ENCODE results near the gene EYA2. TPM values are rescaled to one million over a fixed set of nuclear protein-coding genes. Genes with fewer than 3 reads are reported as not detected.

EYA2 gene
- total RNA-seq, 1 donor from 2014 or later = 8.1 TPM

DNA sequence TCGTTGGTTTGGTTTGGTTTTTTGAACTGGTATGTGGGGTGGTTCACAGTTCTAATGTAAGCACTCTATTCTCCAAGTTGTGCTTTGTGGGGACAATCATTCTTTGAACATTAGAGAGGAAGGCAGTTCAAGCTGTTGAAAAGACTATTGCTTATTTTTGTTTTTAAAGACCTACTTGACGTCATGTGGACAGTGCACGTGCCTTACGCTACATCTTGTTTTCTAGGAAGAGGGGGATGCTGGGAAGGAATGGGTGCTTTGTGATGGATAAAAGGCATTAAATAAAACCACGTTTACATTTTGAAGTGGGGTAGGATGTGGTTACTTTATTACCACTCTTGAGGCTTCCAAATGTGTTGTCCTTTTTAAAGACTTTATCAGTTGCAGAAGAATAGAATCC is 293.9 kb downstream of the EYA2 start:
- TF ChIP-seq, protein P1, sequence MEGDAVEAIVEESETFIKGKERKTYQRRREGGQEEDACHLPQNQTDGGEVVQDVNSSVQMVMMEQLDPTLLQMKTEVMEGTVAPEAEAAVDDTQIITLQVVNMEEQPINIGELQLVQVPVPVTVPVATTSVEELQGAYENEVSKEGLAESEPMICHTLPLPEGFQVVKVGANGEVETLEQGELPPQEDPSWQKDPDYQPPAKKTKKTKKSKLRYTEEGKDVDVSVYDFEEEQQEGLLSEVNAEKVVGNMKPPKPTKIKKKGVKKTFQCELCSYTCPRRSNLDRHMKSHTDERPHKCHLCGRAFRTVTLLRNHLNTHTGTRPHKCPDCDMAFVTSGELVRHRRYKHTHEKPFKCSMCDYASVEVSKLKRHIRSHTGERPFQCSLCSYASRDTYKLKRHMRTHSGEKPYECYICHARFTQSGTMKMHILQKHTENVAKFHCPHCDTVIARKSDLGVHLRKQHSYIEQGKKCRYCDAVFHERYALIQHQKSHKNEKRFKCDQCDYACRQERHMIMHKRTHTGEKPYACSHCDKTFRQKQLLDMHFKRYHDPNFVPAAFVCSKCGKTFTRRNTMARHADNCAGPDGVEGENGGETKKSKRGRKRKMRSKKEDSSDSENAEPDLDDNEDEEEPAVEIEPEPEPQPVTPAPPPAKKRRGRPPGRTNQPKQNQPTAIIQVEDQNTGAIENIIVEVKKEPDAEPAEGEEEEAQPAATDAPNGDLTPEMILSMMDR (conservative IDR thresholded peaks at IDR 0.05) = no peak
- H3K27me3 Mint-ChIP-seq = no peaks in the 10 kb centered on the region
- H3K4me3 Mint-ChIP-seq = no peak overlapping the region
- H3K27ac Mint-ChIP-seq = no peak overlapping the region
- peaks cover 3% of the 10 kb centered on the region for H3K4me1 Mint-ChIP-seq (ENCODE audit: unreplicated experiment)
- no peaks in the 10 kb centered on the region for H3K36me3 Mint-ChIP-seq
- H3K9me3 Mint-ChIP-seq = no peaks in the 10 kb centered on the region
- no peak for DNase-seq (ENCODE audit: extremely low spot score, unreplicated experiment)

DNA sequence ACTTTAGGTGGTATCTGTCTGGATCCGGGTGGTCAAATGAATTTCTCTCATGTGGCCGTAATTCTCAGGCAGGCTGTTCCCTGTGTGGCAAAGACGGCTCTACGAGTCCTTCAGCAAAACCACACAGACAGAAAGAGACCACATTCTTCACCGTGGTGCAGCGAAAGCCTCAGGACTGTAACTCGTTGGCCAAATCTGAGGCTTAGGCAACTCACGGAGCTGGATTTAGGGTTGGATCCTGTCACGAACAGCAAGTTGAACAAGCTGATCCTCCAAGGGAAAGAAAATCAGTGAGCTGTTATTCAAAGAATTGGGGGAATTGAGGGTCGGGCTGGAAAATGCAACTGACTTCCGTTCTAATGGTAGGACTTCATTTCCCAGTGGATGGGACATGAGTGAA is 294.4 kb downstream of the EYA2 start:
- Mint-ChIP-seq H3K36me3 (no peaks in the 10 kb centered on the region), H3K4me1 (ENCODE audit: unreplicated experiment) (no peaks in the 10 kb centered on the region), H3K4me3 (no peak overlapping the region), H3K27me3 (no peaks in the 10 kb centered on the region), H3K27ac (no peak overlapping the region), H3K9me3 (no peaks in the 10 kb centered on the region)
- TF ChIP-seq, protein P1 (conservative IDR thresholded peaks at IDR 0.05) = no peak
- DNase-seq (ENCODE audit: extremely low spot score, unreplicated experiment) = no peak

DNA sequence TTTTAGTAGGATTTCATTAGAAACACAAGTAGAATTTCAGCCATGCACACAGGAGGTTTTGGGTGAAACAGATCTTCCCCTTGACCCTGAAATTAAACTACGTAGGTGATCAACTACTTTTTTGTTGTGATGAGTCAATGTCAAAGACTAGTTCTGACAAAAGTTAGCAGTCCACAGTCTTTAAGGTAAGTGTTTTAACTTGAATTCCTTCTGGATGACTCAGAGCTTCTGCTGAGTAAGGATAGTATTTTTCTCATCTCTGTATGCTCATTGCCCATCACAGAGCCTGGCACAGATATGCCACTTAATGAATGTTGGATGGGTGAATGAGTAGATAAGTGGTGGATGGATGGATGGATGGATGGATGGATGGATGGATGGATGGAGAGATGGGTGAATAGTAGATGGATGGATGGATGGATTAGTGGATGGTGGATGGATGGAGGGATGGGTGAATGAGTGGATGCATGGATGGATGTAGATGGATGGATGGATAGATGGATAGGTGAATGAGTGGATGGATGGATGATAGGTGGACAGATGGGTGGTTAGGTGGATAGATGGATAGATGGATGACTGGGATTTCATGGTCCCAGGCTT is 296.5 kb downstream of the EYA2 start:
- DNase-seq (ENCODE audit: extremely low spot score, unreplicated experiment) = no peak
- H3K4me1 Mint-ChIP-seq (ENCODE audit: unreplicated experiment) = peaks cover 1% of the 10 kb centered on the region
- no peaks in the 10 kb centered on the region for H3K27me3 Mint-ChIP-seq
- TF ChIP-seq, protein P1 (conservative IDR thresholded peaks at IDR 0.05) = no peak
- H3K9me3 Mint-ChIP-seq = no peaks in the 10 kb centered on the region
- no peaks in the 10 kb centered on the region for H3K36me3 Mint-ChIP-seq
- H3K4me3 Mint-ChIP-seq = no peak overlapping the region
- H3K27ac Mint-ChIP-seq = no peak overlapping the region

DNA sequence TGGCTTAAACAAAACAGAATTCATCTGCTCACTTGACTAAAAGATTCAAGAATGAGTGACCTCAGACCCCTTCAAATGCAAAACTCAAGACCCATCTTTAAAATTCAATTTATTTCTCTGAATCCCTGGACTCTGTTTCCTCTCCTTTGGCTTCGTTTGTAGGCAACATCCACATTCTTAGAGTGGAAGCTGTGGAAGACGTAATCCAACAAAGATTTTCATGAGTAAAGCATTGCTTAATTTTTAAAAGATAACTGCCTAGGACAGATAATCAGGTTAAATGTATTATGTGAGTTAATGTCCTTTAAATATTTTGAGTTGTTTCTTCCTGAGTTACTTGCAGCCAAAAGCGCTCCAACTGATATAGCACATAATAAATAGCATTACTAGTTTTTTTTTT is 297.3 kb downstream of the EYA2 start:
- DNase-seq (ENCODE audit: extremely low spot score, unreplicated experiment) = no peak
- Mint-ChIP-seq H3K9me3 (no peaks in the 10 kb centered on the region), H3K4me1 (ENCODE audit: unreplicated experiment) (peaks cover 3% of the 10 kb centered on the region), H3K36me3 (no peaks in the 10 kb centered on the region), H3K4me3 (no peak overlapping the region), H3K27ac (no peak overlapping the region), H3K27me3 (no peaks in the 10 kb centered on the region)
- TF ChIP-seq, protein P1 (conservative IDR thresholded peaks at IDR 0.05) = no peak

DNA sequence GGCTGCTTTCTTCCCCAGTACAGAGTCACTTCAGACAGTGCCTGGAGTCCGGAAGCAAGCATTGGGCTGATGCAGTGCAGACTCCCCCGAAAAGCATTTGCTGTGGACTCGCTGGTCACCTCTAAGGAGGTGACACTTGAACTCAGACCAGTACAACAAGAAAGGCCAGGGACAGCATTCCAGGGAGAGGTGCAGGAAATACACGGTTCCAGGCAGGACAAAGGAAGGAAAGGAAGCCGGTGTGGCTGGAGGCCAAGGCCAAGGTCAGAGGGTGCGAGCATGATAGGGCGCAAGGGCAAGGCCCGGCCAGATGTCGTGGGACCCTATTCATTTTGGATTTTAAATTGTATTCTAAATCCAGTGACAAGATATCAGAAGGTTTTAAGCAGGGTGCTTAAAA is 300.9 kb downstream of the EYA2 start:
- Mint-ChIP-seq H3K4me3 (no peak overlapping the region), H3K9me3 (no peaks in the 10 kb centered on the region), H3K27me3 (no peaks in the 10 kb centered on the region), H3K27ac (no peak overlapping the region), H3K36me3 (no peaks in the 10 kb centered on the region), H3K4me1 (ENCODE audit: unreplicated experiment) (peaks cover 13% of the 10 kb centered on the region)
- TF ChIP-seq, protein P1 (conservative IDR thresholded peaks at IDR 0.05) = no peak
- DNase-seq (ENCODE audit: extremely low spot score, unreplicated experiment) = no peak

Data from type B pancreatic cell (in vitro differentiated cells).